NCI-H69 (cell line): ENCODE results near the gene MIF.
"Not testable (repeated sequence)": the region's sequence is repeated elsewhere in the genome, so short reads cannot be mapped to it uniquely, and the experiment has no call there.

Experiments used
- DNase-seq: peaks from one replicate; lab custom pipeline; 2025; lab: John Stamatoyannopoulos, UW

The MIF gene

GRCh38 chr22:23877566-23877965 is 16.6 kb upstream of the MIF start:
- no peak for DNase-seq

- DNase-seq, result no peak
These were observed 16.0 kb upstream of the MIF start for GRCh38 chr22:23878219-23878618.

- DNase-seq, result no peak
These were observed 11.8 kb upstream of the MIF start for GRCh38 chr22:23882370-23882769.

- no peak for DNase-seq
These were observed 10.5 kb upstream of the MIF start for GRCh38 chr22:23883658-23884057.

- DNase-seq, result no peak
These were observed 10.0 kb upstream of the MIF start for GRCh38 chr22:23884140-23884539.

GRCh38 chr22:23888615-23889401 is 5.4 kb upstream of the MIF start:
- peak; percentile 31 for DNase-seq

GRCh38 chr22:23889620-23890019 is 4.6 kb upstream of the MIF start:
- DNase-seq, result no peak

- no peak for DNase-seq
These were observed 2.5 kb upstream of the MIF start for GRCh38 chr22:23891726-23892125.

GRCh38 chr22:23892130-23892529 is 2.1 kb upstream of the MIF start:
- DNase-seq, result no peak

- DNase-seq, result no peak
These were observed 1.5 kb upstream of the MIF start for GRCh38 chr22:23892706-23893105.

- no peak for DNase-seq
These were observed 850 bp upstream of the MIF start for GRCh38 chr22:23893121-23893944.

GRCh38 chr22:23894710-23895598 is 771 bp downstream of the MIF start:
- DNase-seq, result peak; percentile 93

- DNase-seq, result no peak
These were observed 1.5 kb downstream of the MIF start for GRCh38 chr22:23895599-23896144.

GRCh38 chr22:23896166-23896522 is 2.0 kb downstream of the MIF start:
- no peak for DNase-seq

- DNase-seq, result no peak
These were observed 2.5 kb downstream of the MIF start for GRCh38 chr22:23896523-23897186.

GRCh38 chr22:23897320-23897719 is 3.1 kb downstream of the MIF start:
- DNase-seq, result no peak

GRCh38 chr22:23898006-23898974 is 4.1 kb downstream of the MIF start:
- DNase-seq, result peak; percentile 31

- DNase-seq, result no peak
These were observed 5.0 kb downstream of the MIF start for GRCh38 chr22:23899042-23899745.

GRCh38 chr22:23900227-23900626 is 6.0 kb downstream of the MIF start:
- DNase-seq, result not testable (repeated sequence)

- no peak for DNase-seq
These were observed 7.4 kb downstream of the MIF start for GRCh38 chr22:23901600-23901999.
